DOHH2 (cell line): ENCODE data around the gene CACNB1.

ENCODE experiments used
- EZH2phosphoT487 ChIP-seq: fragments of 200-600 bp; sonication (generic); IDR thresholded peaks from 2 replicates; pipeline ENCODE4 v1.6.1; 2017; ENCODE audit warnings: borderline replicate concordance, mild to moderate bottlenecking, antibody characterized with exemption, low read length, moderate library complexity, mixed read lengths
- TF ChIP-seq, protein P1 (sequence below): fragments of 200-600 bp; sonication (generic); IDR thresholded peaks from one replicate; pipeline ENCODE4 v1.5.1; 2014; ENCODE audit warnings: antibody characterized with exemption, mild to moderate bottlenecking, low read depth, low read length; ENCODE audit not compliant: poor library complexity, severe bottlenecking

- TF ChIP-seq, protein P1, sequence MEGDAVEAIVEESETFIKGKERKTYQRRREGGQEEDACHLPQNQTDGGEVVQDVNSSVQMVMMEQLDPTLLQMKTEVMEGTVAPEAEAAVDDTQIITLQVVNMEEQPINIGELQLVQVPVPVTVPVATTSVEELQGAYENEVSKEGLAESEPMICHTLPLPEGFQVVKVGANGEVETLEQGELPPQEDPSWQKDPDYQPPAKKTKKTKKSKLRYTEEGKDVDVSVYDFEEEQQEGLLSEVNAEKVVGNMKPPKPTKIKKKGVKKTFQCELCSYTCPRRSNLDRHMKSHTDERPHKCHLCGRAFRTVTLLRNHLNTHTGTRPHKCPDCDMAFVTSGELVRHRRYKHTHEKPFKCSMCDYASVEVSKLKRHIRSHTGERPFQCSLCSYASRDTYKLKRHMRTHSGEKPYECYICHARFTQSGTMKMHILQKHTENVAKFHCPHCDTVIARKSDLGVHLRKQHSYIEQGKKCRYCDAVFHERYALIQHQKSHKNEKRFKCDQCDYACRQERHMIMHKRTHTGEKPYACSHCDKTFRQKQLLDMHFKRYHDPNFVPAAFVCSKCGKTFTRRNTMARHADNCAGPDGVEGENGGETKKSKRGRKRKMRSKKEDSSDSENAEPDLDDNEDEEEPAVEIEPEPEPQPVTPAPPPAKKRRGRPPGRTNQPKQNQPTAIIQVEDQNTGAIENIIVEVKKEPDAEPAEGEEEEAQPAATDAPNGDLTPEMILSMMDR, result no peak
- TF ChIP-seq EZH2phosphoT487, result no peak
Measured at GRCh38 chr17:39238311-39238972, 41.0 kb upstream of the CACNB1 start.
